ENCODE measurements around the gene CALU. TPM values are rescaled to one million over a fixed set of nuclear protein-coding genes. Genes with fewer than 3 reads are reported as not detected.

Gene CALU
- total and polyA plus RNA-seq, 2 experiments from 2014 or later = 136 to 179 TPM

GRCh38 chr7:128705891-128706333, 33.2 kb upstream of the CALU start:
- Histone ChIP-seq H3K4me2 (no peak overlapping the region), H3K4me3 (no peak overlapping the region), H4K20me1 (replicated peaks; ENCODE audit: insufficient read depth) (no peaks in the 10 kb centered on the region), H2AFZ (no peak overlapping the region), H3K79me2 (replicated peaks; ENCODE audit: insufficient read depth) (no peaks in the 10 kb centered on the region), H3K27me3 (ENCODE audit: insufficient read depth) (no peaks in the 10 kb centered on the region), H3K4me1 (ENCODE audit: insufficient read depth) (peaks cover 15% of the 10 kb centered on the region; the same call in 1 of the 2 replicates), H3K36me3 (ENCODE audit: insufficient read depth) (no peaks in the 10 kb centered on the region), H3K9me2 (ENCODE audit: insufficient read depth) (no peaks in the 10 kb centered on the region), H3F3A (replicated peaks; ENCODE audit: low read depth) (no peaks in the 10 kb centered on the region), H3K27ac (ENCODE audit: low read depth) (no peak overlapping the region)
- H3K27ac Mint-ChIP-seq = no peak overlapping the region
- ATAC-seq (no peak), DNase-seq (ENCODE audit: low spot score) (no peak)
- peaks cover 13% of the 10 kb centered on the region for H3K4me1 Mint-ChIP-seq
- no peaks in the 10 kb centered on the region for H3K36me3 Mint-ChIP-seq (ENCODE audit: low read depth)
- H3K27me3 Mint-ChIP-seq (ENCODE audit: insufficient read depth, low read depth, poor library complexity) = no peaks in the 10 kb centered on the region
- TF ChIP-seq EZH2phosphoT487 (IDR thresholded peaks at IDR 0.05; ENCODE audit: unreplicated experiment) = no peak
- TF ChIP-seq CTCF (conservative IDR thresholded peaks at IDR 0.05; ENCODE audit: low read depth in 2 of 2) = no peak
- TF ChIP-seq ZNF331 (CRISPR knock-in tag; IDR thresholded peaks at IDR 0.05; ENCODE audit: low read depth) = no peak
- TF ChIP-seq ETS1 (IDR thresholded peaks at IDR 0.05) = no peak
- TF ChIP-seq, protein P1, sequence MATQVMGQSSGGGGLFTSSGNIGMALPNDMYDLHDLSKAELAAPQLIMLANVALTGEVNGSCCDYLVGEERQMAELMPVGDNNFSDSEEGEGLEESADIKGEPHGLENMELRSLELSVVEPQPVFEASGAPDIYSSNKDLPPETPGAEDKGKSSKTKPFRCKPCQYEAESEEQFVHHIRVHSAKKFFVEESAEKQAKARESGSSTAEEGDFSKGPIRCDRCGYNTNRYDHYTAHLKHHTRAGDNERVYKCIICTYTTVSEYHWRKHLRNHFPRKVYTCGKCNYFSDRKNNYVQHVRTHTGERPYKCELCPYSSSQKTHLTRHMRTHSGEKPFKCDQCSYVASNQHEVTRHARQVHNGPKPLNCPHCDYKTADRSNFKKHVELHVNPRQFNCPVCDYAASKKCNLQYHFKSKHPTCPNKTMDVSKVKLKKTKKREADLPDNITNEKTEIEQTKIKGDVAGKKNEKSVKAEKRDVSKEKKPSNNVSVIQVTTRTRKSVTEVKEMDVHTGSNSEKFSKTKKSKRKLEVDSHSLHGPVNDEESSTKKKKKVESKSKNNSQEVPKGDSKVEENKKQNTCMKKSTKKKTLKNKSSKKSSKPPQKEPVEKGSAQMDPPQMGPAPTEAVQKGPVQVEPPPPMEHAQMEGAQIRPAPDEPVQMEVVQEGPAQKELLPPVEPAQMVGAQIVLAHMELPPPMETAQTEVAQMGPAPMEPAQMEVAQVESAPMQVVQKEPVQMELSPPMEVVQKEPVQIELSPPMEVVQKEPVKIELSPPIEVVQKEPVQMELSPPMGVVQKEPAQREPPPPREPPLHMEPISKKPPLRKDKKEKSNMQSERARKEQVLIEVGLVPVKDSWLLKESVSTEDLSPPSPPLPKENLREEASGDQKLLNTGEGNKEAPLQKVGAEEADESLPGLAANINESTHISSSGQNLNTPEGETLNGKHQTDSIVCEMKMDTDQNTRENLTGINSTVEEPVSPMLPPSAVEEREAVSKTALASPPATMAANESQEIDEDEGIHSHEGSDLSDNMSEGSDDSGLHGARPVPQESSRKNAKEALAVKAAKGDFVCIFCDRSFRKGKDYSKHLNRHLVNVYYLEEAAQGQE (IDR thresholded peaks at IDR 0.05; ENCODE audit: unreplicated experiment) = no peak
- no peak for TF ChIP-seq STAT1 (IDR thresholded peaks at IDR 0.05; ENCODE audit: unreplicated experiment)
- TF ChIP-seq CREB1 (CRISPR knock-in tag; IDR thresholded peaks at IDR 0.05; ENCODE audit: low read depth) = no peak
- TF ChIP-seq, protein P2, sequence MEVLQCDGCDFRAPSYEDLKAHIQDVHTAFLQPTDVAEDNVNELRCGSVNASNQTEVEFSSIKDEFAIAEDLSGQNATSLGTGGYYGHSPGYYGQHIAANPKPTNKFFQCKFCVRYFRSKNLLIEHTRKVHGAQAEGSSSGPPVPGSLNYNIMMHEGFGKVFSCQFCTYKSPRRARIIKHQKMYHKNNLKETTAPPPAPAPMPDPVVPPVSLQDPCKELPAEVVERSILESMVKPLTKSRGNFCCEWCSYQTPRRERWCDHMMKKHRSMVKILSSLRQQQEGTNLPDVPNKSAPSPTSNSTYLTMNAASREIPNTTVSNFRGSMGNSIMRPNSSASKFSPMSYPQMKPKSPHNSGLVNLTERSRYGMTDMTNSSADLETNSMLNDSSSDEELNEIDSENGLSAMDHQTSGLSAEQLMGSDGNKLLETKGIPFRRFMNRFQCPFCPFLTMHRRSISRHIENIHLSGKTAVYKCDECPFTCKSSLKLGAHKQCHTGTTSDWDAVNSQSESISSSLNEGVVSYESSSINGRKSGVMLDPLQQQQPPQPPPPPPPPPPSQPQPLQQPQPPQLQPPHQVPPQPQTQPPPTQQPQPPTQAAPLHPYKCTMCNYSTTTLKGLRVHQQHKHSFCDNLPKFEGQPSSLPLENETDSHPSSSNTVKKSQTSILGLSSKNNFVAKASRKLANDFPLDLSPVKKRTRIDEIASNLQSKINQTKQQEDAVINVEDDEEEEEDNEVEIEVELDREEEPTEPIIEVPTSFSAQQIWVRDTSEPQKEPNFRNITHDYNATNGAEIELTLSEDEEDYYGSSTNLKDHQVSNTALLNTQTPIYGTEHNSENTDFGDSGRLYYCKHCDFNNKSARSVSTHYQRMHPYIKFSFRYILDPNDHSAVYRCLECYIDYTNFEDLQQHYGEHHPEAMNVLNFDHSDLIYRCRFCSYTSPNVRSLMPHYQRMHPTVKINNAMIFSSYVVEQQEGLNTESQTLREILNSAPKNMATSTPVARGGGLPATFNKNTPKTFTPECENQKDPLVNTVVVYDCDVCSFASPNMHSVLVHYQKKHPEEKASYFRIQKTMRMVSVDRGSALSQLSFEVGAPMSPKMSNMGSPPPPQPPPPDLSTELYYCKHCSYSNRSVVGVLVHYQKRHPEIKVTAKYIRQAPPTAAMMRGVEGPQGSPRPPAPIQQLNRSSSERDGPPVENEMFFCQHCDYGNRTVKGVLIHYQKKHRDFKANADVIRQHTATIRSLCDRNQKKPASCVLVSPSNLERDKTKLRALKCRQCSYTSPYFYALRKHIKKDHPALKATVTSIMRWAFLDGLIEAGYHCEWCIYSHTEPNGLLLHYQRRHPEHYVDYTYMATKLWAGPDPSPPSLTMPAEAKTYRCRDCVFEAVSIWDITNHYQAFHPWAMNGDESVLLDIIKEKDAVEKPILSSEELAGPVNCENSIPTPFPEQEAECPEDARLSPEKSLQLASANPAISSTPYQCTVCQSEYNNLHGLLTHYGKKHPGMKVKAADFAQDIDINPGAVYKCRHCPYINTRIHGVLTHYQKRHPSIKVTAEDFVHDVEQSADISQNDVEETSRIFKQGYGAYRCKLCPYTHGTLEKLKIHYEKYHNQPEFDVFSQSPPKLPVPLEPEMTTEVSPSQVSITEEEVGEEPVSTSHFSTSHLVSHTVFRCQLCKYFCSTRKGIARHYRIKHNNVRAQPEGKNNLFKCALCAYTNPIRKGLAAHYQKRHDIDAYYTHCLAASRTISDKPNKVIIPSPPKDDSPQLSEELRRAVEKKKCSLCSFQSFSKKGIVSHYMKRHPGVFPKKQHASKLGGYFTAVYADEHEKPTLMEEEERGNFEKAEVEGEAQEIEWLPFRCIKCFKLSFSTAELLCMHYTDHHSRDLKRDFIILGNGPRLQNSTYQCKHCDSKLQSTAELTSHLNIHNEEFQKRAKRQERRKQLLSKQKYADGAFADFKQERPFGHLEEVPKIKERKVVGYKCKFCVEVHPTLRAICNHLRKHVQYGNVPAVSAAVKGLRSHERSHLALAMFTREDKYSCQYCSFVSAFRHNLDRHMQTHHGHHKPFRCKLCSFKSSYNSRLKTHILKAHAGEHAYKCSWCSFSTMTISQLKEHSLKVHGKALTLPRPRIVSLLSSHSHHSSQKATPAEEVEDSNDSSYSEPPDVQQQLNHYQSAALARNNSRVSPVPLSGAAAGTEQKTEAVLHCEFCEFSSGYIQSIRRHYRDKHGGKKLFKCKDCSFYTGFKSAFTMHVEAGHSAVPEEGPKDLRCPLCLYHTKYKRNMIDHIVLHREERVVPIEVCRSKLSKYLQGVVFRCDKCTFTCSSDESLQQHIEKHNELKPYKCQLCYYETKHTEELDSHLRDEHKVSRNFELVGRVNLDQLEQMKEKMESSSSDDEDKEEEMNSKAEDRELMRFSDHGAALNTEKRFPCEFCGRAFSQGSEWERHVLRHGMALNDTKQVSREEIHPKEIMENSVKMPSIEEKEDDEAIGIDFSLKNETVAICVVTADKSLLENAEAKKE (CRISPR knock-in tag; IDR thresholded peaks at IDR 0.05) = no peak
- TF ChIP-seq POLR2AphosphoS5 (IDR thresholded peaks at IDR 0.05; ENCODE audit: low read depth) = no peak
- TF ChIP-seq JUNB (IDR thresholded peaks at IDR 0.05; ENCODE audit: unreplicated experiment) = no peak
- TF ChIP-seq ZNF114 (CRISPR knock-in tag; IDR thresholded peaks at IDR 0.05) = no peak
- TF ChIP-seq EZH2 (IDR thresholded peaks at IDR 0.05; ENCODE audit: low read depth, unreplicated experiment) = no peak
- no peak for TF ChIP-seq NANOG (IDR thresholded peaks at IDR 0.05; ENCODE audit: borderline replicate concordance)
- H3K9me3 Mint-ChIP-seq = peaks cover 5% of the 10 kb centered on the region; the same call in 2 of the 3 replicates
- no peak overlapping the region for H3K4me3 Mint-ChIP-seq

Measured in GM23338 (cell line).